ENCODE results near the gene NNT.
A peak's percentile ranks its signal among the peaks of the same experiment; 100 is the strongest.
"Not testable (repeated sequence)": the region's sequence is repeated elsewhere in the genome, so short reads cannot be mapped to it uniquely, and the experiment has no call there.

NNT gene

DNA sequence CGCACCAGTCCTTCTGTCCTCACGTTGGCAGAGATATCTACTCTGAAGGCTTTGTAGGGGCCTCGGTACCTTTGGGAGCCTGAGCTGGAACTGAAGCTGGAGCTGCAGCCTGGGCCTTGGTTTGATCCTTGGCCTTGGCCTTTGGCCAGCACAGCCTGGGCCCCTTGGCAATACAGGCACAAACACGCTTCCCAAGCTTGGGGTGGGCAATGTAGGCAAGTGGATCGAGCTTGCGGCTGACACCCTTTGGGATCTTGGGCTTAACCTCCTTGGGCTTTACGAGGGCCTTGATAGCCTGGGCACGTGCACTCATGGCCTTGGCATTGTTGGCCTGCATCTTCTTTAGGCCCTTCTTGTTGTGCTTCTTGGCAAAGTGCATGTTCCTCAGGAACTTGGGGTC is 63.7 kb downstream of the NNT start:
- not testable (repeated sequence) for DNase-seq (ENCODE audit: low read depth)

DNA sequence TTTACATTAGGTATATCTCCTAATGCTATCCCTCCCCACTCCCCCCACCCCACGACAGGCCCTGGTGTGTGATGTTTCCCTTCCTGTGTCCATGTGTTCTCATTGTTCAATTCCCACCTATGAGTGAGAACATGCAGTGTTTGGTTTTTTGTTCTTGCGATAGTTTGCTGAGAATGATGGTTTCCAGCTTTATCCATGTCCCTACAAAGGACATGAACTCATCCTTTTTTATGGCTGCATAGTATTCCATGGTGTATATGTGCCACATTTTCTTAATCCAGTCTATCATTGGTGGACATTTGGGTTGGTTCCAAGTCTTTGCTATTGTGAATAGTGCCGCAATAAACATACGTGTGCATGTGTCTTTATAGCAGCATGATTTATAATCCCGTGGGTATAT is 64.4 kb downstream of the NNT start:
- not testable (repeated sequence) for DNase-seq (ENCODE audit: low read depth)

DNA sequence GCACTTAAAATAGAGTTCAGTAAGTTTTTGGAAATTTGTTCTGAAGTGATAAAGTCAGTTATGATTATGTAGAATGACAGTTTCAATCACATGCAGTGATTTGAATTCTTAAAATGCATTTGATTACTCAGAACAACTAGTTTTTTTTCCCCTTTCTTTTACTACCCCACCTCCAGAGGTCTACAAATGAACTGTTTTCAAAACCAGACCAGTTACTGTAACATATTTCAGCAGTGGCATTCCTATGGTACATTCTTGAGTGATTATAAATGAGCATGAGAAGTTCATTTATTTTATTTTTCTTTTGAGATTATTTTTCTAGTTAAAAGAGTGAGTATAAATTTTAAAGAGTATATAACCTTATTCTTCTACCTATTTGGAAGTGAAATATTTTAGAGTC is 71.6 kb downstream of the NNT start:
- DNase-seq (ENCODE audit: low read depth) = no peak

DNA sequence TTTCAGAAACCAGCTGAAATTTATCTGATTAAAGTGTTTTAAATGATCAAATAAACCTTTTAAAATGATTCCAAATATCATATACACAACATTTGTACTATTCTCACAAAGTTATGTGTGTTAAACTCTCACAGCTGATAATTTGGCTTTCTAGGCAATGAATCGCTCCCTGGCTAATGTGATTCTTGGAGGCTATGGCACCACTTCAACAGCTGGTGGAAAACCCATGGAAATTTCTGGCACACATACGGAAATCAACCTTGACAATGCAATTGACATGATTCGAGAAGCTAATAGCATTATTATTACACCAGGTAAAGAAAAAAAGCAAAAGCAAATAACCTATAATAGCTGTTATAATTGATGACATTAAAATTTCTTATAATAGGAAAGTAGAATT is 72.4 kb downstream of the NNT start:
- no peak for DNase-seq (ENCODE audit: low read depth)

DNA sequence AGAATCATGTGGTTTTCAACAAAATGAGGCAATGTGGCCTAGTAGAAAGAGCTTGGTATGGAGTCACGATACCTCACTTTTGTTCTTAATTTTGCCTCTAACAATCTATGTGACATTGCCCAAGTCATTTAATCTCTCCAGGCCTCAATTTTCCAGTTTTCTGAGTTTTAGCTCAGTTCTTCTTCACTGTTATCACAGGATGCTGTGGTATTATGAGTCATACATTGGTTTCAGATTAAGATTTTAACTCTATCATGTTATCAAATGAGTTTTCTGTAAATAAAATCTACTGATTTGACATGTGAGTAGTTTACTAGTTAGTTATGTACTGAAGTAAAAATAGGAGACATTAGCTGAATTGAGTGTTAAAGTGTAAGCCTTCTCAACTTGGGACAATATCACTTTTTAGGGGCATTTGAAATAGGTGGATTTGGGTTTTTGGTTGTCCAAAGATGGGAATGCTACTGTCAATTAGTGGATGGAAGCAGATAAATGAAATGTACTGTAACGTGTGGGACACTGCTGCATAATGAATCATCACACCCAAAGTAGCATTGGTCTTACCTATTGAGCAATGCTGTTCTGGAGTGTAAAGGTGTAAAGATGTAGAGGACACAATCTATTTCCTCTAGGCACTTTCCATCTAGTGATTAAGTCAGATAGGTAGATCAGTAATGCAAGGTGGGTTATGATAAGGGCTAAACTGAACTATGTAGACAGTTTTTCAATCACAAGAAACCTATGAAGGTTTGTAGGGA is 73.3 kb downstream of the NNT start:
- DNase-seq (ENCODE audit: low read depth) = no peak

DNA sequence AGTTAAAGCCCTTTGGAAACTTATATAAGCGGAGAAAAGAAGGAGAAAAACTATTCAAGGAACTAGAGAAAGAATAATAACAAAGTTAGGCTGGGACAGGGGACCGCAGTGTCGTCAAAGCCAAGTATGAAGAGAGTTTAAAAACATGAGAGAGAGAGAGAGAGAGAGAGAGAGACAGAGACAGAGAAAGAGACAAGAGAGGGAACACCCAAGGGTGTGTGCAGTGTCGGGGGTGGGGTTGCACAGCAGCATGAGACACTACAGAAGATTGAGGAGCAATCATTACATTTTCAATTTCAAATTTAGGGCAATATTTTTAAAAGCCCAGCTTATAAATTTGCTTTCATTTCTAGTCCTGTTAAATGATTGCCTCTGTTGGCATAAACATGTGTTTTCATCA is 74.3 kb downstream of the NNT start:
- DNase-seq (ENCODE audit: low read depth) = no peak

DNA sequence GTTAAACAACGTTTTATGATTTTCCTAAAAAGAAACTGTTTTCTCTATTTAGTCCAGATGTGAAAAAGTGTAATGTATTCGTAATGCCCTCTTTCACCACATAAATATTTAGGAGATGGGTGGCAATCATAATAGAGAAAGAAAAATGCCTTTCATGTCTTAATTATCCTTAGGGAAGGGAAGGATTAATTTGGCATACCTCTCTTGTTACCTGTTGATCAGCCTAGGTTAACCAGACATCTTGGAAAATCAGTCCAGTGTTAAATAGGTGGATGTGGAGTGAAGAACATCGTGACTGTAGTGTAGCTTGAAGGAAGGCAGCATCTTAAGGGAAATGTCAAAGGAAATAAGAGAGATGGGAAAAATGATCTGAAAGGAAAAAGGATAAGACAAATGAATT is 76.2 kb downstream of the NNT start:
- DNase-seq (ENCODE audit: low read depth) = no peak

DNA sequence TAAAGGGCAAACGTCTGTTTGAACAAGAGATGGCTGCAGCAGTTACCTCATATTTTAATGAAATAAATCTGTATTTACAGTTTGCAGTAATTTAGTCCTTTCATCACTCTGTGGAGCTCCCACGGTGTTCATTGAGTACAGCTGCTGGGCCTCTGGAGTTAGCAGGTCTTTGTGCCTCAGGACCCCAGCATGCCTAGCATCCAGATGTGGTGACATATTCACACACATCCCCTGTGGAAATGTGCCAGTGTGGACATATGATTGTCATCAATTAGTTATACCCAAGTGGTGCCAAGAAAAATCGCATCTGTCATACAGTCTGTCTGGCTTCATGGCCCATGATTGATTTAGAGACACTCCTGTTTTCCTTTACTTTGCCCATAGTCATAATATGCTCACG is 77.3 kb downstream of the NNT start:
- DNase-seq (ENCODE audit: low read depth) = peak; percentile 27

DNA sequence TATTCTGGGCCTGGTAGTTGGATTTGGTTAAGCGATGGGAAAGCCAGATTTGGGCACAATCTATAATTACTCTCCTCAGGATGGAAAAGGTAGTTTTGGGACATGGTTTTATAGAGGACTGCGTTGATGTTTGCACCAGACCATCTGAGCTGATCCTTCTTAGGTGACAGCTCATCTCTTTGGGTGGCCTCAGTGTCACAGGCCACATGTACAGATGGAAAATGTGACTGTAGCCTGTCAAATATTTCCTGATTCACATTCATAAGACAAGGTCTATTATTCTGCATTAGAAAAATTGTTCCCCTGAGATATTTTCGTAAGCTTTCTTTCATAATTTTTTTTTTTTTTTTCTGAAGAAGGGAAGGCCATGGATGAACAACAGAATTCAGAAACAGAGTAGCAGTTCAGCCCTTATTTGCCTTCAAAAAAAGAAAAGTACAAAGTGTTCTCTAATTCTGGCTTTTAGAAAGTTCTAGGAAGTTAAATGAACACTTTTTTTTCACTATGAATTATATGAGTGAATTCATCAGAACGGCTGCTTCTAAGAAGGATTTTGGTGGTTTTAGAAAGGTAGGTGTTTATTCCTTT is 81.0 kb downstream of the NNT start:
- DNase-seq (ENCODE audit: low read depth) = no peak

DNA sequence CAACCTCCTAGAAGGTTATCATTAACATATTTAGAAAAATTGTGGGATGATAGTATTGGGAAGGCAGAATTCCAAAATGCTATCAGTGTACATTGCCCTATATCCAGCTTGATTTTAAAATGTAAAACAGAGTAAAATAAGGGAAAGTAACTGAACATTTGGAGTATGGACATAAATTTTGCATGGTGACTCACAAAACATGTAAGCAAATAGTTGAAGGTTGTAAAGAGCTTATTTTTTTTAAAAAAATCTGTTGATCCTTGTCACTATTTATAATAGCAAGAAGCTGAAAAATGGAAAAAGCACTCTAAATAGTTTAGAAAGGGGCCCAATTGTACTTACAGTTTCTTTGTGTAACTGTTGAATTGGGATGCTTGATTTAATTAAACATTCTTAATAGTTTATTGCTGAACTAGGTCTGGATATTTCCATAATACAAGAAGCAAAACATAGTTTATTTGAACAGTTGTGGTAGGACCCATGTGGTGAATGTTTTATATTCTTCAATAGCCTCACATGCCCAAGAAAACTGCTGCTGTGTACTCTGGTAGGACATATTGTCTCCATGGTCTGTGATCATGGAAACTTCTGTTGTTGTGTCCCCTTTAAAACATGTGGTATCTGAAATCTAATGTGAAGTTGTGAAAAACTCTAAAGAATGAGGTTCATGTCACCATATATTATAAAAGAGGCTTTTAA is 82.4 kb downstream of the NNT start:
- DNase-seq (ENCODE audit: low read depth) = peak; percentile 21

DNA sequence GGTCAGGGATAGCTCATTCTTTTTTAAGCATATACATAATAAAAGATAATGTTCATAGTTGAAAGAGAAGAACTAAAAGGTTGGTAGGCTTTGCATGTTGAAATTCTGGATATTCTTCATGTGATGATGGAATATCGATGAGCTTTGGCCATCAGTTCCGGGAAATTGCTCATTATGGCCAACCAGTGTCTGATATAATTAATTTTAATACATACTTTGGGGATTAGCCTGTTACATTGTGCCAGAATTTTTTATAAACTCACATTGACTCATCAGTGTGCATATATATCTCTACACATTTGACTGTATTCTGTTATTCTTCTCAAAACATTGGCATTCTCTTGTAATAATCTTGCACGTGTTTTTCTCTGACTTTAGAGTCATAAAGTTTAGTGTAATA is 84.3 kb downstream of the NNT start:
- DNase-seq (ENCODE audit: low read depth) = no peak

DNA sequence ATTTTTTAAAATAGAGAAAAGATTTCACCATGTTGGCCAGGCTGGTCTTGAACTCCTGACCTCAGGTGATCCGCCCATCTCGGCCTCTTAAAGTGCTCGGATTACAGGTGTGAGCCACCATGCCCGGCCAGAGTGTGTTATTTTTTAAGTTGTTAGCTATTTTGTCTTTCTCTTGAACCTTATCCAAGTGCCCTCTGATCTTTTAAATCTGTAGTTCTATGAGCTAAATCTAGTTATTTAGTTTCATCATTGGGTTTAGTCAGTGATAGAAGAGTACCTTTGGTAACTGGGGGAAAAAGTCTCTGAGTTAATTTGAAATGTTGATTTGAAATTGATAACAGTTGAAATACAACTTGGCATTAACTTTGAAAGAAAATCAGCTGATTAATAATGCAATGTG is 88.3 kb downstream of the NNT start:
- no peak for DNase-seq (ENCODE audit: low read depth)

DNA sequence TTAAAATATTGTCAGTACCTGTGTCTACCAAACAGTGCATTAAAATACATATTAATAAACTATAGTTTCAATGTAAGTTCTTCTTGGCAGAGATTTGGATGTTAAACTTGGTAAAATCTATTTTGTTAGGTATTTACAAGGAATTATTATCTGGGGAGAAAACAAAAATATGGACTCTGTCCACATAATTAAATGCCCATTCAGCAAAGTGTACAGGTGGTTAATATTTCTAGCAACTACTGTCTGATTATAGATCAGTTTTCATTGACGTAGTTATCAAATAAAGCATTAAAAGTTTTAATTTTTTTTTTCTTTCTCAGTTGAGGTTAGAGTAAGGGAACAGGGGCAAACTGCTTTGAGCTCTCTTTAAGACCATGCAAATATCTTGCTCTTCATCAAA is 88.9 kb downstream of the NNT start:
- no peak for DNase-seq (ENCODE audit: low read depth)

DNA sequence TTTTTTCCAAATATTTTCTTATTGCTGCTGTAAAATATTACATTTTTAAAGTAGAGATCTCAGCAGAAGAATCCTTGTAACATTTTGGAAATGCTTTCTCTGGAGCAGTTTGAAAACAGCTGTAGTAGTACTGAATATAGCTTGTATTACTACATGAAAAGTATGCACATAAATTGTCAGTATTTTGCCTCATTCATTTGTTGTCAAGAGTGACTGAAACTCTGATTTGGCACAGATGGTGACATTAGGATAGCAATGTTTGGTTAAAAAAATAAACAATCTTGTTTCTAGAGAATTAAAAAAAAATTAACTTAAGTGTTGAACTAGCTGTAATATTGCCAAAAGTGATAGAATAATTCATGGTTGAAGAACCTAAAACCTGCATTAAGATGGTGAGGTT is 90.4 kb downstream of the NNT start:
- no peak for DNase-seq (ENCODE audit: low read depth)

DNA sequence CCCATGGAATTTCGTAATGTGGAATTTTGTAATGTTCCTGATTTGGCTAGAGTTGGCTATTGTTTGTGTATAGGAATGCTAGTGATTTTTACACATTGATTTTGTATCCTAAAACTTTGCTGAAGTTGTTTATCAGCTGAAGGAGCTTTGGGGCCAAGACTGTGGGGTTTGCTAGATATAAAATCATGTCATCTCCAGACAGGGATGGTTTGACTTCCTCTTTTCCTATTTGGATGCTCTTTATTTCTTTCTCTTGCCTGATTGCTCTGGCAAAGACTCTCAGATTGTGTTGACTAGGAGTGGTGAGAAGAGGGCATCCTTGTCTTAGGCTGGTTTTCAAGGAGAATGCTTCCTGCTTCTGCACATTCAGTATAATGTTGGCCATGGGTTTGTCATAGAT is 91.0 kb downstream of the NNT start:
- DNase-seq (ENCODE audit: low read depth) = no peak

DNA sequence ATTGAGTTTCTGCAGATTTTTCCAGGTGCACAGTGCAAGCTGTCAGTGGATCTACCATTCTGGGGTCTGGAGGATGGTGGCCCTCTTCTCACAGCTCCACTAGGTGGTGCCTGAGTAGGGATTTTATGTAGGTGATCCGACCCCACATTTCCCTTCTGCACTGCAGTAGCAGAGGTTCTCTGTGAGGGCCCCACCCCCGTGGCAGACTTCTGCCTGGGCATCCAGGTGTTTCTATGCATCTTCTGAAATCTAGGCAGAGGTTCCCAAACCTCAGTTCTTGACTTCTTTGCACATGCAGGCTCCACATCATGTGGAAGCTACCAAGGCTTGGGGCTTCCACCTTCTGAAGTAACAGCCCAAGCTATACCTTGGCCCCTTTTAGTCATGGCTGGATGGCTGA is 93.5 kb downstream of the NNT start:
- DNase-seq (ENCODE audit: low read depth) = not testable (repeated sequence)

DNA sequence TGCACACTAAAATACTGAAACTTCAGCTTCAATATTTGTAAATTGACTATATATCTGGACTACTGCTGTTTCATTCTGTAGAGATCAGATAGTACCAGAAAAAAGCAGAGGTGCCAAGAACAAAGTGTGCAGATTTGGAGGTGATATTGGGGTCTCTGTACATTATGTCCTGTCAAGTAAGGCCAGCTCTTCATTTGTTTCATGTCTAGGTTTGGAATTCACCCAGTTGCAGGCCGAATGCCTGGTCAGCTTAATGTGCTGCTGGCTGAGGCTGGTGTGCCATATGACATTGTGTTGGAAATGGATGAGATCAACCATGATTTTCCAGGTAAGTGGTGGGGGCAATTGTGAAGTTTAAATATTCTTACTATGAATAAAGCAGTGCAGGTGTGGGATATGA is 96.9 kb downstream of the NNT start:
- no peak for DNase-seq (ENCODE audit: low read depth)

DNA sequence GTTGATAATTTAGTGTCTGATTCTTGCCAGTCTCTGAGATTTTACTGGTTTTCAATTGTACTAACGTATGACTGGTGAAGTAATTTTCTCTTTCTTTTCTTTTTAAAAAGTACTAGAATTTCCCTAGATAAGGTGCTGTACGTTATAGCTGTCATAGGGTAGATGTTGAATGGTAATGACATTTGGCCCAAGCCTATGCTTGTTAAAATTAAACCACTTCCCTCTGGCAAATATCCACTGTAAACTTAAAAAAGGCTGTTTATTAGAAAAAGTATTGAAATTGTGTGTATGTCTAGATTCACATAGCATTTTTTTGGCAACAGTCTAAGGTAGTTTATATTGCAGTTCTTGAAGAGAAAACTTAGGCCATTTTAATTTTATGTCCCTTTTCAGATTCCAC is 97.6 kb downstream of the NNT start:
- no peak for DNase-seq (ENCODE audit: low read depth)

DNA sequence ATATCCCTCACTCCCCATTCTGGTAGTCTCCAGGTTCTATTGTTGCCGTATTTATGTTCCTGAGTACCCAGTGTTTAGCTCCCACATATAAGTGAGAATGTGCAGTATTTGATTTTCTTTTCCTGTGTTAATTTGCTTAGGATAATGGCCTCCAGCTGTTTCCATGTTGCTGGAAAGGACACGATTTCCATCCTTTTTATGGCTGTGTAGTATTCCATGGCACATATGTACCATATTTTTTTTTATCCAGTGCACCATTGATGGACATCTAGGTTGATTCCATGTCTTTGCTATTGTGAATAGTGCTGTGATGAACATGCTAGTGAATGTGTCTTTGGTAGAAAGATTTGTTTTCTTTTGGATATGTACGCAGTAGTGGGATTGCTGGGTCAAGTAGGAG is 98.2 kb downstream of the NNT start:
- no peak for DNase-seq (ENCODE audit: low read depth)

DNA sequence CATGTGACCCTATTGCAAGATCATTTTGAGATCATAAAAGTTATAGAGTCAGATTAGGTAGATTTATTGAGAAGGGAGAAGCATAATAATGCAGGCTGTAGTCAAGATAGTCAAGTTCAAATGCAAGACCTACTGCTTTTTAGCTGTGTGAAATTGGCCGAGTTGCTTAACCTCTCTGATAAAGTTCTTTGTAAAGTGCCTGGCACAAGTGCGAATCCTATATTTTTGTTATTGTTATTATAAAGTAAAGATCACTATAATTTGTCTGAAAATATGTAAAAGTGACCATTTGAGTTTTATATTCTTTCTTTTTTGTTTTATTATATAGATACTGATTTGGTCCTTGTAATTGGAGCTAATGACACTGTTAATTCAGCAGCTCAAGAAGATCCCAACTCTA is 99.3 kb downstream of the NNT start:
- DNase-seq (ENCODE audit: low read depth) = no peak

DNA sequence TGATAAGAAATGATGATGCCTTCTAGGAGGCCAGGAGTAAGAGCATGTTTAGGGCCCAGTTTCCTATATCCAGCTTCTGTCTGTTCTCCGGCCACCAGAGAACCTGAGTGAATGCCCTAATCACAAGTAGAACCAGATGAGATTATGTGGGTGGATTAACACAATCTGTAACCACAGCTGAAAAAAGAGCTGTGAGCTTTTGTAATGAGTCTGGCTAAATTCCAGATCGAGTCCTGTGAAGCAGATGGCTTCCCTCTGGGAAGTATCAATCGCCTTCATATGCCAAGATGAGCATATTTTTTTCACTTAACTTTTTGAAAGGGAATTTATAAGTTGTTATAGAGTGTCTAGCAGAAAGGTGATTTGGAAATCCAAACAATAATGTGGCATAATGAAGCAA is 99.8 kb downstream of the NNT start:
- peak; percentile 77 for DNase-seq (ENCODE audit: low read depth)

DNA sequence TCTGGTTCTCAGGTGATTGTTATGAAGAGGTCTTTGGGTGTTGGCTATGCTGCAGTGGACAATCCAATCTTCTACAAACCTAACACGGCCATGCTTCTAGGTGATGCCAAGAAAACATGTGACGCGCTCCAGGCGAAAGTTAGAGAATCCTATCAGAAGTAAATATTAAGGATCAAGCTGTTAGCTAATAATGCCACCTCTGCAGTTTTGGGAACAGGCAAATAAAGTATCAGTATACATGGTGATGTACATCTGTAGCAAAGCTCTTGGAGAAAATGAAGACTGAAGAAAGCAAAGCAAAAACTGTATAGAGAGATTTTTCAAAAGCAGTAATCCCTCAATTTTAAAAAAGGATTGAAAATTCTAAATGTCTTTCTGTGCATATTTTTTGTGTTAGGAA is 101.3 kb downstream of the NNT start:
- no peak for DNase-seq (ENCODE audit: low read depth)

DNA sequence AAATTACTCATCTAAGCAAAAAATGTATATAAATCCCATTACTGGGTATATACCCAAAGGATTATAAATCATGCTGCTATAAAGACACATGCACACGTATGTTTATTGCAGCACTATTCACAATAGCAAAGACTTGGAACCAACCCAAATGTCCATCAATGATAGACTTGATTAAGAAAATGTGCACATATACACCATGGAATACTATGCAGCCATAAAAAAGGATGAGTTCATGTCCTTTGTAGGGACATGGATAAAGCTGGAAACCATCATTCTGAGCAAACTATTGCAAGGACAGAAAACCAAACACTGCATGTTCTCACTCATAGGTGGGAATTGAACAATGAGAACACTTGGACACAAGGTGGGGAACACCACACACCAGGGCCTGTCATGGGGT is 103.6 kb downstream of the NNT start:
- DNase-seq (ENCODE audit: low read depth) = not testable (repeated sequence)

DNA sequence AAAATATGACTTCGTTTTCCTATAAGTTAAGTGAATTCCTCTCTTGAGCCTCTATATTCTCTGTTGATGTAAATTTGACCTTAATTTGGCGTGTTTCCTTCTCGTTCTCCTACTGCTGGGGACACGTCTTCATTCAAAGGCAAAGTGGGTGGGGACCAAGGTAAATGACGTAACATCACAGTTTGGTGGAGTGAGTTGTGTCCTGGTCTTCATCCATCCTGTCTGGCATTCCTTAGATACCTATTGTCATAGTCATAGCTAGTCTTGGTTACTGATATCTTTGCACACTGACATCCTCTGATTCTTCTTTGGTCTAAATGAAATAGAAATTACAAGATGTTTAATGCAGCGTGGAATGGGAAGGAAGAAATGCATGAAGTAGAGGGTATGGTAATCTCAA is 108.5 kb downstream of the NNT start:
- no peak for DNase-seq (ENCODE audit: low read depth)
